ENCODE results near the gene PPP1R8.

Gene PPP1R8

GRCh38 chr1:27872802-27873551 is 42.4 kb downstream of the PPP1R8 start:
- peak; percentile 44 for DNase-seq

- DNase-seq: peak; percentile 25
Measured at GRCh38 chr1:27873671-27874384, 43.2 kb downstream of the PPP1R8 start.

GRCh38 chr1:27876341-27877114 is 45.9 kb downstream of the PPP1R8 start:
- DNase-seq: no peak

GRCh38 chr1:27877115-27877416 is 46.5 kb downstream of the PPP1R8 start:
- no peak for DNase-seq

GRCh38 chr1:27878039-27878438 is 47.5 kb downstream of the PPP1R8 start:
- DNase-seq: no peak

- no peak for DNase-seq
Measured at GRCh38 chr1:27878787-27879335, 48.3 kb downstream of the PPP1R8 start.

GRCh38 chr1:27879374-27880082 is 48.9 kb downstream of the PPP1R8 start:
- no peak for DNase-seq

GRCh38 chr1:27882543-27882903 is 51.9 kb downstream of the PPP1R8 start:
- DNase-seq: no peak

- no peak for DNase-seq
Measured at GRCh38 chr1:27883536-27883935, 53.0 kb downstream of the PPP1R8 start.

GRCh38 chr1:27884006-27884954 is 53.7 kb downstream of the PPP1R8 start:
- DNase-seq: no peak

GRCh38 chr1:27885114-27885528 is 54.5 kb downstream of the PPP1R8 start:
- DNase-seq: no peak

GRCh38 chr1:27885621-27886352 is 55.2 kb downstream of the PPP1R8 start:
- no peak for DNase-seq

- no peak for DNase-seq
Measured at GRCh38 chr1:27886353-27886679, 55.7 kb downstream of the PPP1R8 start.

- DNase-seq: no peak
Measured at GRCh38 chr1:27886744-27887143, 56.2 kb downstream of the PPP1R8 start.

GRCh38 chr1:27887215-27888021 is 56.8 kb downstream of the PPP1R8 start:
- peak; percentile 84 for DNase-seq

GRCh38 chr1:27889506-27889905 is 58.9 kb downstream of the PPP1R8 start:
- DNase-seq: no peak

GRCh38 chr1:27891196-27891889 is 60.8 kb downstream of the PPP1R8 start:
- DNase-seq: peak; percentile 82

- no peak for DNase-seq
Measured at GRCh38 chr1:27894521-27894920, 63.9 kb downstream of the PPP1R8 start.

Data from activated CD4-positive, alpha-beta T cell treated with anti-CD3 and anti-CD28 coated beads, Interleukin-10, Interleukin-2, amounts not matched to agents 100 ng/mL and 50 ng/mL, durations not matched to agents 16 hours and 8 hours (primary cell).